Endothelial cell of umbilical vein (primary cell): ENCODE data around the gene KRT79. TPM values are rescaled to one million over a fixed set of nuclear protein-coding genes. Genes with fewer than 3 reads are reported as not detected.

Experiments used
- BruUV-seq: library from RNA; stranded (reverse); fragments of 400-500 nt; replicated peaks from 2 replicates; lab custom pipeline; 2021; lab: Mats Ljungman, UMichigan
- CTCF ChIA-PET: fragments of 300-600, 350-600 bp; sonication (Branson Sonifier 250); formaldehyde crosslinking; loops from one replicate; lab custom pipeline; 2021; ENCODE audit warnings: antibody characterized with exemption, inconsistent platforms; lab: Charles Lee
- POLR2A ChIA-PET: fragments of 300-600, 350-600 bp; sonication (Branson Sonifier 250); formaldehyde crosslinking; loops from one replicate; lab custom pipeline; 2021; ENCODE audit warnings: antibody characterized with exemption, inconsistent platforms; lab: Charles Lee
- DNase-seq: peaks from one replicate; pipeline ENCODE4 v3.0.0-alpha.2; 2011; ENCODE audit warnings: low read depth, low spot score
- FAIRE-seq: peaks from 2 replicates; lab custom pipeline; 2011; peaks lifted over from hg19 to GRCh38; lab: Jason Lieb, UNC
- H2AFZ ChIP-seq: 2 replicates; pipeline ENCODE4 v1.6.0; 2012; ENCODE audit warnings: low read depth, low read length, control low read depth, inconsistent platforms
- H3K27ac ChIP-seq: 2 replicates; pipeline ENCODE4 v1.5.1; 2011; ENCODE audit warnings: low read depth, mild to moderate bottlenecking, control low read depth, low read length, moderate library complexity; ENCODE audit not compliant: insufficient read depth
- H3K27me3 ChIP-seq, 2 experiments: 2 replicates each; pipeline versions ENCODE4 v1.6.0 to v1.6.1; 2011; ENCODE audit warnings: low read length in 2 of 2, mixed read lengths in 1 of 2; ENCODE audit not compliant: control insufficient read depth in 2 of 2, insufficient read depth in 2 of 2
- H3K36me3 ChIP-seq, 2 experiments: 2 replicates in 1 of 2; 3 replicates in 1 of 2; pipeline ENCODE4 v1.5.1; 2011; ENCODE audit warnings: low read length in 2 of 2, mild to moderate bottlenecking in 1 of 2, moderate library complexity in 1 of 2; ENCODE audit not compliant: control insufficient read depth in 2 of 2, insufficient read depth in 2 of 2; ENCODE audit errors: extremely low read depth in 1 of 2
- H3K4me1 ChIP-seq: 3 replicates; pipeline ENCODE4 v1.5.1; 2011; ENCODE audit warnings: mild to moderate bottlenecking, low read length; ENCODE audit not compliant: control insufficient read depth, insufficient read depth; ENCODE audit errors: extremely low read depth
- H3K4me2 ChIP-seq: 2 replicates; pipeline ENCODE4 v1.6.1; 2011; ENCODE audit warnings: low read length, control low read depth, mixed read lengths; ENCODE audit not compliant: insufficient read depth
- H3K4me3 ChIP-seq, 3 experiments: fragments of 200-600 bp in 1 of 3; sonication (generic), shearing (Covaris generic) in 1 of 3; replicated peaks in 1 of 3; 2 replicates each; pipeline ENCODE4 v1.5.1; 2011 to 2016; ENCODE audit warnings: control low read depth in 3 of 3, low read length in 3 of 3, mild to moderate bottlenecking in 2 of 3, inconsistent platforms in 1 of 3, low read depth in 1 of 3, moderate library complexity in 1 of 3; ENCODE audit not compliant: insufficient read depth in 1 of 3
- H3K79me2 ChIP-seq: 2 replicates; pipeline ENCODE4 v1.6.0; 2012; ENCODE audit warnings: low read length, inconsistent platforms; ENCODE audit not compliant: control insufficient read depth, insufficient read depth
- H3K9ac ChIP-seq: replicated peaks from 2 replicates; pipeline ENCODE3; 2011; ENCODE audit warnings: low read length, control low read depth; ENCODE audit not compliant: insufficient read depth; ENCODE audit errors: extremely low read depth
- H3K9me1 ChIP-seq: replicated peaks from 3 replicates; pipeline ENCODE4 v1.6.0; 2011; ENCODE audit warnings: mild to moderate bottlenecking, low read length; ENCODE audit not compliant: control insufficient read depth, insufficient read depth; ENCODE audit errors: extremely low read depth
- H3K9me3 ChIP-seq: replicated peaks from 2 replicates; pipeline ENCODE4 v1.5.1; 2012; ENCODE audit warnings: low read length, inconsistent platforms; ENCODE audit not compliant: control insufficient read depth, insufficient read depth
- H4K20me1 ChIP-seq: replicated peaks from 2 replicates; pipeline ENCODE3; 2011; ENCODE audit warnings: mild to moderate bottlenecking, low read length; ENCODE audit not compliant: control insufficient read depth, insufficient read depth; ENCODE audit errors: extremely low read depth
- CTCF ChIP-seq, 2 donors: IDR thresholded peaks; 1 replicate in 1 of 2; 2 replicates in 1 of 2; pipeline ENCODE4 v1.5.1; 2011; ENCODE audit warnings: low read length in 2 of 2, mild to moderate bottlenecking in 2 of 2, moderate library complexity in 2 of 2, control low read depth in 1 of 2, inconsistent platforms in 1 of 2, low read depth in 1 of 2; ENCODE audit not compliant: insufficient read depth in 1 of 2; ENCODE audit errors: extremely low read depth in 1 of 2
- EZH2 ChIP-seq: IDR thresholded peaks from 2 replicates; pipeline ENCODE4 v1.6.1; 2012; ENCODE audit warnings: borderline replicate concordance, low read depth, mild to moderate bottlenecking, moderate library complexity, low read length, inconsistent platforms; ENCODE audit not compliant: severe bottlenecking
- FOS ChIP-seq: IDR thresholded peaks from 2 replicates; pipeline ENCODE4 v1.6.1; 2011; ENCODE audit warnings: mild to moderate bottlenecking, low read length, moderate library complexity, borderline replicate concordance; ENCODE audit not compliant: insufficient read depth
- GATA2 ChIP-seq: IDR thresholded peaks from 2 replicates; pipeline ENCODE4 v1.7.0; 2011; ENCODE audit warnings: low read depth, mild to moderate bottlenecking, moderate library complexity, mixed read lengths, low read length; ENCODE audit not compliant: insufficient read length, insufficient read depth
- JUN ChIP-seq: IDR thresholded peaks from 2 replicates; pipeline ENCODE4 v1.6.1; 2011; ENCODE audit warnings: borderline replicate concordance, low read depth; ENCODE audit not compliant: insufficient read length, insufficient read depth
- MAX ChIP-seq: IDR thresholded peaks from 2 replicates; pipeline ENCODE4 v1.6.1; 2011; ENCODE audit not compliant: insufficient read depth, insufficient read length
- MYC ChIP-seq: IDR thresholded peaks from one replicate; pipeline ENCODE4 v1.6.1; 2011; ENCODE audit warnings: mild to moderate bottlenecking, low read depth, low read length
- POLR2A ChIP-seq: IDR thresholded peaks from 2 replicates; pipeline ENCODE4 v1.6.1; 2012; ENCODE audit warnings: low read depth, mild to moderate bottlenecking, control low read depth, low read length
- POLR2AphosphoS5 ChIP-seq: IDR thresholded peaks from 2 replicates; pipeline ENCODE4 v1.6.1; 2012; ENCODE audit warnings: low read depth, mild to moderate bottlenecking, control low read depth, low read length, moderate library complexity; ENCODE audit not compliant: insufficient read depth
- dilution Hi-C: fragments of 300-500 bp; cut with MboI; formaldehyde crosslinking; loops from one replicate; pipeline ENCODE4 v1.15.0; 2019; ENCODE audit warnings: low sequenced_read_pairs; ENCODE audit not compliant: extremely low pct_ligation_motif_present
- intact Hi-C: fragments of 100-400 bp; cut with micrococcal nuclease; formaldehyde crosslinking; loops from one replicate; pipeline ENCODE4 v1.10.0; 2022
- polyA plus RNA-seq, 4 experiments: library from polyadenylated mRNA; depleted of rRNA in 3 of 4; stranded (reverse) in 3 of 4; unstranded in 1 of 4; fragments of >200 nt; gene quantifications; 2 replicates each; pipeline versions ENCODE4 v1.2.1 to v1.2.3, GENCODE V29; 2011 to 2012; ENCODE audit warnings: missing spikeins in 1 of 4
- total RNA-seq: library from RNA; stranded (reverse); gene quantifications from 2 replicates; pipeline ENCODE4 v1.2.3, GENCODE V29; 2021

KRT79 gene
- total and polyA plus RNA-seq, 2 donors (not counting 3 experiments of a cell fraction or from before 2014, with no cell fraction given): not detected

- H3K9me3 ChIP-seq: no peaks in the 10 kb centered on the region
- no peak overlapping the region for H3K4me3 ChIP-seq
- peaks cover 4% of the 10 kb centered on the region for H3K4me1 ChIP-seq
- H3K9ac ChIP-seq: no peak overlapping the region
- dilution Hi-C loops (no loop called here), intact Hi-C loops (no loop called here)
- no peak overlapping the region for H3K4me2 ChIP-seq
- H4K20me1 ChIP-seq: no peaks in the 10 kb centered on the region
- BruUV-seq: no TSS peak
- ChIA-PET CTCF (interaction anchor here (0.8 to 2.3 kb wide), 3 partner anchors 15 to 32 kb away, joined by 3 to 10 read pairs (median 6); no protein-coding TSS in a partner anchor), POLR2A (no interaction called here)
- TF ChIP-seq JUN (no peak), EZH2 (no peak), GATA2 (no peak), FOS (no peak), MAX (no peak), MYC (no peak), POLR2AphosphoS5 (no peak), POLR2A (no peak), CTCF (IDR thresholded peaks at IDR 0.05; ENCODE audit: extremely low read depth in 1 of 2, insufficient read depth in 1 of 2, low read depth in 1 of 2, low read length in 2 of 2) (no peak)
- no peaks in the 10 kb centered on the region for H3K9me1 ChIP-seq
- H3K27ac ChIP-seq: no peak overlapping the region
- no peaks in the 10 kb centered on the region for H3K79me2 ChIP-seq
- H2AFZ ChIP-seq: no peak overlapping the region
- no peak for DNase-seq
- no peaks in the 10 kb centered on the region for H3K36me3 ChIP-seq
- FAIRE-seq: no peak
- no peaks in the 10 kb centered on the region for H3K27me3 ChIP-seq
These were observed 4.7 kb upstream of the KRT79 start for GRCh38 chr12:52838609-52839435.
